NCI-H187 (cell line): ENCODE data around the gene FKBP9.
"Not testable (repeated sequence)": the region's sequence is repeated elsewhere in the genome, so short reads cannot be mapped to it uniquely, and the experiment has no call there.

Experiments
- DNase-seq, 2 experiments: peaks; one replicate each; lab custom pipeline; 2025; lab: John Stamatoyannopoulos, UW

The FKBP9 gene

GRCh38 chr7:33005193-33005592, 48.0 kb downstream of the FKBP9 start:
- DNase-seq: not testable (repeated sequence)

DNA sequence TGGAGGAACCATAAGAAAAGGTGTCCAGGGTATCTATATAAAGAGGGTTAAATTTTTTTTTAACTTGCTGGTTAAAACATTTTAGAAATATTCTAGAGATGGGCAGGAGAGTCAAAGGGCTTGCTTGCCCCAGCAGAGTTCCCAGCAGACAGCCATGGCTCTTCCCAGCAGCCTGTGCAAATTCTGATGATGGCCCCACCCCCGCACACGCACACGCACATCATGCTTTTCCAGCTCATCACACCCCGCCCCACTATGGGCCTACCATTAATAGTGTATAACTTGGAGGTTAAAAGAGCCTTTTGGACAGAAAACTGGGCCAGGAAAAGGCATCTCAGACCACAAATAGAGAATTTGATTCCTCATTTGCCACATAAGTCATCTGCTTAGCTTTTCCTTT, 48.5 kb downstream of the FKBP9 start:
- not testable (repeated sequence) for DNase-seq

GRCh38 chr7:33009734-33010133, 52.5 kb downstream of the FKBP9 start:
- DNase-seq: no peak

- no peak for DNase-seq
These were observed 55.1 kb downstream of the FKBP9 start for GRCh38 chr7:33012364-33012763.

DNA sequence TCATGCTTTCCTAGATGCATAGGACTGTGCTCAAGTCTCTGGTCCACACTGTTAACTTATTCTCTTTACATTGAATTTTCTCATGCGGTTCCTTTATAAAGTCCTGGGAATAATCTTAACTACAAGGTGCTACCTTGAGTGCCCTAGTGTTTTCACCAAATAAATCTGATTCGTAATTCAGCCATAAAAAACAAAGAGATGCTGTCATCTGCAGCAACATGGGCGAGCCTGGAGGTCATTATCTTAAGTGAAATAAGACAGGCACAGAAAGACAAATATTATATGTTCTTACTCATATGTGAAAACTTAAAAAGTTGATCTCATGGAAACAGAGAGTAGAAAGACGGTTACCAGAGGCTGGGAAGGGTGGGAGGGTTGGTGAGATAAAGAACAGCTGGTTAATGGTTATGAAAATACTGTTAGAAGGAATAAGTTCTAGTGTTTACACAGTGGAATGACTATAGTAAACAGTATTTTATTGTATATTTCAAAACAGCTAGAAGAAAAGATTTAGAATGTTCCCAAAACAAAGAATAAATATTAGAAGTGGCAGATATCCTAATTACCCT, 67.0 kb downstream of the FKBP9 start:
- DNase-seq: no peak

- no peak for DNase-seq
These were observed 78.5 kb downstream of the FKBP9 start for GRCh38 chr7:33035776-33036175.

- DNase-seq: no peak
These were observed 81.4 kb downstream of the FKBP9 start for GRCh38 chr7:33038639-33039038.

GRCh38 chr7:33039257-33039902, 82.1 kb downstream of the FKBP9 start:
- no peak for DNase-seq

DNA sequence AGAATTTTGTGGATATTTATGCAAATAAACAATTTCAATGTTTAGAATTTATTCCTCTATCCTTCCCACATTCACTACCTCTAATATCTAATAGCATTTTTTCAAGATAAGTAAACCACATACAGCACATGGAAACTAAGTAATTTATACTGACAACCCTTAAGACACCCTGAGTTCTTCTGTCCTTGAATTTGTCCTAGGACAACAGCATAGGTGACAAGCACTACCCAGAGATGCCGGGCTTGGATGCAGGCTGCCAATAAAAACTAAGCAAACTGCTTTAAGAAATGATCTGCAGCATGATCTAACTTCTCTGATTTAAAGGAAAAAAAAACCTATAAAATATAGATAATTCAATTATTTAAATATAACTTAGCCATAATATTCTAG, 82.7 kb downstream of the FKBP9 start:
- no peak for DNase-seq

DNA sequence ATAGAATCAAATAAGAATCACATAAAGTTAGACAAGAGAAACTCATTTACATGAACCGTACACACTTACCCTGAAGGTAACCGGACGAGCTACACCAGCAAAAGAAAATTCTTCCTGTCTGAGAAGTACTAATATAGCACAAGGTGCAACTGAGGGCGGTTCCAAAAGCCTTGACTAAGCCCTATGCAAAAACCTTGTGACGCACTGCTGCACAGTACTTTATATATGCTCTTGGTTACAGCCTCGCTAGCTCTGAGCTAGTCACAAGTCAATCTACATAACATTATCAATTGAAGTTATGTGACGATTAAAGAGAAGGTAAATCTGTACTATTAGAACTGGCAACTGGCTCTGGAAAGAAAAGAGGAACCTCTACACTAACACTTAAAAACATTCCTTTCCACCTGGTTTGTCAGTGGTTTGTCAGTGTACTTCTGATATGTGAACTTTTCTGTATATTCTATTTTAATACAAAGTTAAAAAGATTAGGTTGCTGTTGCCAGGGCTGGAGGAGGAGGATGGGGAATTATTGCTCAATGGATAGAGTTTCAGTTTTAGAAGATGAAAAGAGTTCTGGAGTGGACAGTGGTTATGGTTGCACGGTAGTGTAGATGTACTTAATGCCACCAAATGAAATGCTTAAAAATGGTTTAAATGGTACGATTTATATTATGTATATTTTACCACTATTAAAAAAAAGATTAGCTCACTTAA, 83.7 kb downstream of the FKBP9 start:
- DNase-seq: no peak

DNA sequence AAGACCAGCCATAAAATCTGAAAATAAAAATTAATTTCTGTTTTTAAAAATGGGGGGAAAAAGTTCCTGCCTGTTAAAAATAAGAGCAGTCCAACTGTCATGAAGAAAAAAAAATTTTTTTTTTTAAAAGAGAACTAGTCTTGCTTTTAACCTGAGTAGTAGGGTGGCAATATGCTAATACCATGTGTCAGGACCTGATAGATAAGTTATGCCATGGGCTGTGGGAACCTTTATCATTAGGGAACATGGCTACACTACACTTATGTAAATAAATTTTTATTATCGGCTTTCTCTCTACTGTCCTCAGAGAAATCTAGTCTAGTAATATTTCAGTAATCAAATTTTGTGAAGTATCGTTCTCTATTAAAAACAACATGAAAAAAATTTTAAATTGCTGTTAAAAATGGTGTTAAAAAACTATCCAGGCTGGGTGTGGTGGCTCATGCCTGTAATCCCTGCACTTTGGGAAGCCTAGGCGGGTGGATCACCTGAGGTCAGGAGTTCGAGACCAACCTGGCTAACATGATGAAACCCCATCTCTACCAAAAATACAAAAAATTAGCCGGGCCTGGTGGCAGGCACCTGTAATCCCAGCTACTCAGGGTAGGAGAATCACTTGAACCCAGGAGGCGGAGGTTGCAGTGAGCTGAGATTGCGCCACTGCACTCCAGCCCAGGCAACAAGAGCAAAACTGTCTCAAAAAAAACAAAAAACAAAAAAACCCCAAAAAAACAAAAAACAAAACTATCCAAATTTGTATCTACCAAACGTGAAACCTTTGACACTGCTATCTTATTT, 84.6 kb downstream of the FKBP9 start:
- no peak for DNase-seq

DNA sequence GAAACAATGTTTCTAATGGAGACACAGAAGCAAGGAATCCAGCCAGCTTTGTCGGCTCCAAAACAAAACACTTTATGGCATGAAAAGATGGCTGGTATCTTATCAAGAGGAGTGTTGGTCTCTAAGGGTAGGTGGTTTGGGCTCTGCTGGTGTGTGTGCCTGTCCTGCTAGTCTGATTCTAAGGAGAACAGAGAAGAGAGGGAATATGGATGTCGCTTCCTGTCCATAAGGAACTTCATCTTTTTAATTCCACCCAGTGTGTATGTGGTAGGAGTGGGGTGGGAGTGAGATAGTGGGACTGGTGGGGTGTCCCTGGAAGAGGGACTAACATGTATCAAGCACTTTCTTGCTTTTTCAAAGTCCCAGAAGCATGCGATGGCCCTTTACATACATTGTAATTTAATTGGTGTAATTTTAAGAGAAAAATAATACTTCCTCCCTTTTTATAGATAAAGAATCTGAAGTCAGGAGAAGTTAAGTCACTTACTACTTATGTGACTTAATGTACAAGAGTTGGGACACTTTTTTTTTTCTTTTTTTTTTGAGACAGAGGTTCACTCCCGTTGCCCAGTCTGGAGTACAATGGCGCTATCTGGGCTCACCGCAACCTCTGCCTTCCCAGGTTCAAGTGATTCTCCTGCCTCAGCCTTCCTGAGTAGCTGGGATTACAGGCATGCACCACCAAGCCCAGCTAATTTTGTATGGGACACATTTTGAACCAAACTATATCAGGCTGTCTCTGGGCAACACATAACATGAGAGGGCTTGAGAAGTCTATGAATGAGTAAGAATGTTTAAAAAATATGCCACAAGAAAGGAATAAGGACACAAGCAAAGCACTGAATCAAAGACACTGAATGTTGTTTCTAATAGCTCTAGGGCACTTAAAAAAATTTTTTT, 86.5 kb downstream of the FKBP9 start:
- no peak for DNase-seq

- no peak for DNase-seq
These were observed 87.1 kb downstream of the FKBP9 start for GRCh38 chr7:33044401-33044718.

DNA sequence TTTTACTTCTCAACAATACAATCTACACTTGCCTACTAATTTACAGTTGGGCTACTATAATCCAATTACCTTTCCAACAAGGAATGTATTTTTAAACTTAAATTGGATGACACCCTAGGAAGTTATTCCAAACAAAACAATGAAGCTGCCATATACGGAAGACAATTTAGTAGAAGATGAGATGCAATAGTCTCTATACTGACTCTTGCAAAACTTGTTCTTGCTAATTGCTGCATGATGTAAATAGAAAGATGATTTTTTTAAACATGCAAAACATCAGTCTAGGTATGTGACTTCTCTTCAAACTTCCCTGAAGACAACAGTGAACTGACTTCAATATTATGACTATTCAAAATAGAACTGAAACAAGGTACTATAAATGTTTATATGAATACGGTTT, 87.7 kb downstream of the FKBP9 start:
- DNase-seq: no peak

DNA sequence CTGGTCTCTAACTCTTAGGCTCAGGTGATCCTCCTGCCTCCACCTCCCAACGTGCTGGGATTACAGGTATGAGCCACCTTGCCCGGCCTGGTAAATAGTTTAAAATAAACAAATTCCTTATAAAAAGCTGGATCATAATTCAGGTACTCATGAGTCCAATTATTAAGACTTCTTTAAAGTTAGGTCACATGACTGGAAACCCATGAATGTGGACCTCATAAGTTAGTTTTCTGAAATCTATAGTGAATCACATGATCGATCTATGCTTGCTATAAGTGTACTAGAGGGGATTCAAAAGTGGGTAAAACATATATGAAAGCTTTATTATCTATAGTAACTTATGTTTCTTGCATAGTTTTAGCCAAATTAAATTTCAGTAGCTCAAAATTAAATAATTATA, 91.0 kb downstream of the FKBP9 start:
- DNase-seq: no peak

DNA sequence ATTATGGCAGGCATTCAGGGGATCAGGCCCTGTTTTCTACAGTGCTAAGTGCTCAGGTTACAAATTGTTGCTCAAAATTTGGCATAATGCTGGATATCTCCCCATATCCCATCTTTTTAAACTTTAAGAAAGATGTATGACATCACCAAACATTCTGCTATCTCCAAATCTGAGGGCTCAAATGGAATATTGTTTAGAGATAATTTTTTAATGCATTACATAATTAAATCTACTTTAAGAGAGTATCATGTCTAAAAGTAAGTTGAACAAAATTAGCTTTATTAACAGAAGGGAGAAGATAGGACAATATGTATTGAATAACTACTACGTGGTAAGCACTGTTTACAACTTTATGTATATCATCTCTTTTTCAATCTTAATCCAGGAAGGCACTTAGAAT, 91.5 kb downstream of the FKBP9 start:
- no peak for DNase-seq

DNA sequence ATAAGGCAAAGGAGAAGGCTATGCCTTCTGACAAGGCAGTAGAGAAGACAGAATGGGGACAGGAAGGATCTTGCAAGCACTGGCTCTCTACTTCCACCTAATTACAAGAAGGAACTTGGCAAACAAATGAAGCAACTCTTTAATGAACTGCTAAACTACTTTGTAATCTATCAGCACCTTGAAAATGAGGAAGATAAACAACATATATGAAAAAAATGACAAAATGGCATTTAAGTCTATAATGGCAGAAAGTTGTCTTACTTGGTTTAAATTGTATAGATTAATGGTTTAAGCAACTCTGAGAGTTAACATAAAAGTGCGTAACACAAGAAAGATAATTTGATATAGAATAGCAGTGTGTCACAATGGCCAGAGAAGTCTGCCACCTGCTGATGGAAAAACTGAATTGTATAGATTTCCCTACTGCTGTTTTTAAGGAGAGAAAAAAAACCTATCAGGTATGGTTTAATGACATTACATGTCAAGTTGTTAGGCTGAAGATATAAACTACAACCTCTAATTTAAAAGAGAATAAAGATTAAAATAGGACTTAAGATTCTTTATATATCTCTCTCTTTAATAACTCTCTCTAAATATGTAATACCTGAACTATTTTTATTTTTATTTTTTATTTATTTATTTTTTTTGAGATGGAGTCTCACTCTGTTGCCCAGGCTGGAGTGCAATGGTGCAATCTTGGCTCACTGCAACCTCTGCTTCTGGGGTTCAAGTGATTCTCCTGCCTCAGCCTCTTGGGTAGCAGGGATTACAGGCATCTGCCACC, 93.5 kb downstream of the FKBP9 start:
- DNase-seq: no peak

DNA sequence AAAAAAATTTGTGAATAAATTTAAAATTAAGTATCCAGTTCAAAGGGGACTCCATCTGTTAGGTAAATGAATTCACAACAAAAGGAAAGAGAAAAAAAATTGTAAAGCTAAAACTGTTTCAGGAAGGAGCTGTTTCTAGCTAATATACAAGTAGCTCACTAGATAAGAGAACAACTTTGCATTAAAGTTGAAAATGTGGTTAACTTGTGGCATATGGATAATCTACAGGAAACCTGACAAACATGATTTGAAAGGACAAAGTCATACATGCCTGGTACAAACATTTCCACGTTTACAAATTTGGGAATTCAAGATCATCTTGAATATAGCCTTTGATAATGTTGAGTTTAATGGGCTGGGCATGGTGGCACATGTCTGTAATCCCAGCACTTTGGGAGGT, 96.5 kb downstream of the FKBP9 start:
- DNase-seq: no peak

GRCh38 chr7:33054261-33054964, 97.2 kb downstream of the FKBP9 start:
- no peak for DNase-seq

GRCh38 chr7:33055158-33055557, 97.9 kb downstream of the FKBP9 start:
- DNase-seq: no peak
